CD4-positive, alpha-beta T cell treated with Interleukin-4 for 1 hour (primary cell): ENCODE measurements around the gene MTX2.
A peak's percentile ranks its signal among the peaks of the same experiment; 100 is the strongest.

Source experiments
- DNase-seq, 2 donors: peaks; one replicate each; pipeline ENCODE4 v3.0.0-alpha.2; 2020 to 2022

The MTX2 gene

GRCh38 chr2:176269319-176270099 lies at the start of gene MTX2:
Gene MTX2, plus strand, starts transcription at chr2:176269442. Its CDS starts 188 bp downstream, at chr2:176269630.
- peak; percentile 57 to 66 for DNase-seq

GRCh38 chr2:176227874-176228273 lies 41.4 kb upstream of the MTX2 start:
- no peak for DNase-seq

GRCh38 chr2:176234156-176234555 lies 35.1 kb upstream of the MTX2 start:
- DNase-seq = no peak

GRCh38 chr2:176234940-176235339 lies 34.3 kb upstream of the MTX2 start:
- DNase-seq = no peak

- no peak for DNase-seq
These were observed 31.8 kb upstream of the MTX2 start for GRCh38 chr2:176237456-176237855.

- DNase-seq = no peak
These were observed 30.2 kb upstream of the MTX2 start for GRCh38 chr2:176239031-176239430.

- DNase-seq = no peak
These were observed 28.9 kb upstream of the MTX2 start for GRCh38 chr2:176240301-176240700.

- DNase-seq = no peak
These were observed 27.0 kb upstream of the MTX2 start for GRCh38 chr2:176242276-176242675.

- DNase-seq = no peak
These were observed 22.9 kb upstream of the MTX2 start for GRCh38 chr2:176246331-176246730.

GRCh38 chr2:176247859-176248258 lies 21.4 kb upstream of the MTX2 start:
- no peak for DNase-seq

- DNase-seq = no peak
These were observed 17.3 kb upstream of the MTX2 start for GRCh38 chr2:176251928-176252327.

GRCh38 chr2:176260689-176261088 lies 8.6 kb upstream of the MTX2 start:
- DNase-seq = no peak

GRCh38 chr2:176261136-176261535 lies 8.1 kb upstream of the MTX2 start:
- DNase-seq = no peak

- DNase-seq = no peak
These were observed 295 bp upstream of the MTX2 start for GRCh38 chr2:176268976-176269318.

GRCh38 chr2:176270100-176270750 lies 983 bp downstream of the MTX2 start:
- DNase-seq = no peak

GRCh38 chr2:176272870-176273459 lies 3.7 kb downstream of the MTX2 start:
- DNase-seq = no peak

- DNase-seq = no peak
These were observed 9.7 kb downstream of the MTX2 start for GRCh38 chr2:176278927-176279326.

GRCh38 chr2:176280156-176280555 lies 10.9 kb downstream of the MTX2 start:
- DNase-seq = no peak

- no peak for DNase-seq
These were observed 11.8 kb downstream of the MTX2 start for GRCh38 chr2:176280867-176281658.

- DNase-seq = no peak
These were observed 14.2 kb downstream of the MTX2 start for GRCh38 chr2:176283291-176284068.

- DNase-seq = no peak
These were observed 15.3 kb downstream of the MTX2 start for GRCh38 chr2:176284461-176285049.

GRCh38 chr2:176285321-176285720 lies 16.1 kb downstream of the MTX2 start:
- DNase-seq = no peak
